ENCODE data around the gene TBC1D22A. TPM values are rescaled to one million over a fixed set of nuclear protein-coding genes. Genes with fewer than 3 reads are reported as not detected.
A peak's percentile ranks its signal among the peaks of the same experiment; 100 is the strongest.

TBC1D22A gene
- total RNA-seq, 1 experiment from 2014 or later: 32.6 TPM

GRCh38 chr22:47163856-47164513 lies 401.5 kb downstream of the TBC1D22A start:
- no peaks in the 10 kb centered on the region; the same call in 1 of the 2 replicates for H3K36me3 ChIP-seq (ENCODE audit: control insufficient read depth, insufficient read depth, low read length)
- Mint-ChIP-seq H3K9me3 (ENCODE audit: unreplicated experiment) (no peaks in the 10 kb centered on the region), H3K4me1 (ENCODE audit: low read depth, unreplicated experiment) (no peaks in the 10 kb centered on the region), H3K36me3 (ENCODE audit: insufficient read depth, unreplicated experiment) (peaks cover 14% of the 10 kb centered on the region), H3K27me3 (ENCODE audit: insufficient read depth, unreplicated experiment) (no peaks in the 10 kb centered on the region), H3K4me3 (ENCODE audit: unreplicated experiment) (no peak overlapping the region), H3K27ac (ENCODE audit: unreplicated experiment) (no peak overlapping the region)
- BruUV-seq (replicated peaks): no TSS peak
- no peaks in the 10 kb centered on the region for H3K9me3 ChIP-seq
- H3K27me3 ChIP-seq (replicated peaks; ENCODE audit: control insufficient read depth, insufficient read depth, low read length): no peaks in the 10 kb centered on the region
- intact Hi-C loops (cut with micrococcal nuclease; ENCODE audit: unreplicated experiment): no loop called here
- H3K4me3 ChIP-seq (ENCODE audit: low read depth, low read length): no peak overlapping the region
- CTCF ChIA-PET: no interaction called here
- H3K4me1 ChIP-seq: no peaks in the 10 kb centered on the region
- no peak for TF ChIP-seq CTCF (IDR thresholded peaks at IDR 0.05; ENCODE audit: insufficient read depth in 1 of 2, low read depth in 1 of 2, low read length in 1 of 2, severe bottlenecking in 1 of 2, unreplicated experiment in 1 of 2)
- POLR2A ChIA-PET: no interaction called here
- DNase-seq: peak in 1 of 2 experiments; percentile 12

- Mint-ChIP-seq H3K36me3 (ENCODE audit: insufficient read depth, unreplicated experiment) (peaks cover 14% of the 10 kb centered on the region), H3K9me3 (ENCODE audit: unreplicated experiment) (no peaks in the 10 kb centered on the region), H3K4me3 (ENCODE audit: unreplicated experiment) (no peak overlapping the region), H3K27ac (ENCODE audit: unreplicated experiment) (no peak overlapping the region), H3K4me1 (ENCODE audit: low read depth, unreplicated experiment) (no peaks in the 10 kb centered on the region), H3K27me3 (ENCODE audit: insufficient read depth, unreplicated experiment) (no peaks in the 10 kb centered on the region)
- Histone ChIP-seq H3K4me1 (no peaks in the 10 kb centered on the region), H3K36me3 (ENCODE audit: control insufficient read depth, insufficient read depth, low read length) (no peaks in the 10 kb centered on the region; the same call in 1 of the 2 replicates), H3K9me3 (no peaks in the 10 kb centered on the region), H3K27me3 (replicated peaks; ENCODE audit: control insufficient read depth, insufficient read depth, low read length) (no peaks in the 10 kb centered on the region), H3K4me3 (ENCODE audit: low read depth, low read length) (no peak overlapping the region)
- no TSS peak for BruUV-seq (replicated peaks)
- no peak for TF ChIP-seq CTCF (IDR thresholded peaks at IDR 0.05; ENCODE audit: insufficient read depth in 1 of 2, low read depth in 1 of 2, low read length in 1 of 2, severe bottlenecking in 1 of 2, unreplicated experiment in 1 of 2)
- peak in 1 of 2 experiments; percentile 15 for DNase-seq
- POLR2A ChIA-PET: no interaction called here
- intact Hi-C loops (cut with micrococcal nuclease; ENCODE audit: unreplicated experiment): no loop called here
- CTCF ChIA-PET: no interaction called here
These were observed 402.3 kb downstream of the TBC1D22A start for GRCh38 chr22:47164514-47165337.

- H3K4me1 ChIP-seq: no peaks in the 10 kb centered on the region
- Mint-ChIP-seq H3K27ac (ENCODE audit: unreplicated experiment) (no peak overlapping the region), H3K36me3 (ENCODE audit: insufficient read depth, unreplicated experiment) (peaks cover 14% of the 10 kb centered on the region), H3K27me3 (ENCODE audit: insufficient read depth, unreplicated experiment) (no peaks in the 10 kb centered on the region), H3K9me3 (ENCODE audit: unreplicated experiment) (no peaks in the 10 kb centered on the region), H3K4me1 (ENCODE audit: low read depth, unreplicated experiment) (no peaks in the 10 kb centered on the region), H3K4me3 (ENCODE audit: unreplicated experiment) (no peak overlapping the region)
- no peak for TF ChIP-seq CTCF (IDR thresholded peaks at IDR 0.05; ENCODE audit: insufficient read depth in 1 of 2, low read depth in 1 of 2, low read length in 1 of 2, severe bottlenecking in 1 of 2, unreplicated experiment in 1 of 2)
- CTCF ChIA-PET: no interaction called here
- intact Hi-C loops (cut with micrococcal nuclease; ENCODE audit: unreplicated experiment): no loop called here
- H3K36me3 ChIP-seq (ENCODE audit: control insufficient read depth, insufficient read depth, low read length): no peaks in the 10 kb centered on the region; the same call in 1 of the 2 replicates
- POLR2A ChIA-PET: no interaction called here
- no peaks in the 10 kb centered on the region for H3K9me3 ChIP-seq
- H3K4me3 ChIP-seq (ENCODE audit: low read depth, low read length): no peak overlapping the region
- BruUV-seq (replicated peaks): no TSS peak
- H3K27me3 ChIP-seq (replicated peaks; ENCODE audit: control insufficient read depth, insufficient read depth, low read length): no peaks in the 10 kb centered on the region
- peak in 1 of 2 experiments; percentile 12 for DNase-seq
These were observed 403.0 kb downstream of the TBC1D22A start for GRCh38 chr22:47165338-47166032.
